ENCODE data around the gene MITD1. TPM values are rescaled to one million over a fixed set of nuclear protein-coding genes. Genes with fewer than 3 reads are reported as not detected.

Gene MITD1
- total RNA-seq, 1 experiment from 2014 or later: 19.6 TPM

- H3K79me2 ChIP-seq (ENCODE audit: low read length): peaks cover 25% of the 10 kb centered on the region
- BruUV-seq (replicated peaks): TSS peak; percentile 78
- peak within 1 kb of the TSS; percentile 92 for H2AFZ ChIP-seq (ENCODE audit: low read length)
- H3K4me3 ChIP-seq (ENCODE audit: low read length): peak within 1 kb of the TSS; percentile 92
- H3K27ac ChIP-seq (ENCODE audit: low read length): peak within 1 kb of the TSS; percentile 75
- CTCF ChIA-PET: interaction anchor here (1.4 kb wide), 1 partner anchor 13 kb away, joined by 9 read pairs; the partner anchor contains the start of gene C2orf15
- H3K9ac ChIP-seq (ENCODE audit: low read length): peak within 1 kb of the TSS; percentile 92
- POLR2A ChIA-PET (ENCODE audit: unreplicated experiment): interaction anchor here (1.0 kb wide), 1 partner anchor 14 kb away, joined by 3 read pairs; the partner anchor contains the start of gene C2orf15
- H3K4me1 ChIP-seq (ENCODE audit: insufficient read depth, low read length): peaks cover 30% of the 10 kb centered on the region
- 0 out of 2 replicates have a peak, but pooled peaks cover 2% of the 10 kb centered on the region for H3K36me3 ChIP-seq (ENCODE audit: low read depth, low read length)
- H3K9me3 ChIP-seq (ENCODE audit: low read length): no peaks in the 10 kb centered on the region
- no peaks in the 10 kb centered on the region for H3K27me3 ChIP-seq (ENCODE audit: low read length)
- no peaks in the 10 kb centered on the region for H3K9me2 ChIP-seq (replicated peaks; ENCODE audit: low read length)
- intact Hi-C loops (cut with micrococcal nuclease): loop anchor here (1.0 to 10.0 kb wide), 4 partner anchors 14 to 182 kb away; partner anchors contain the start of genes C2orf15, EIF5B, MITD1 and MRPL30
- TF ChIP-seq CTCF (conservative IDR thresholded peaks at IDR 0.05; ENCODE audit: low read depth, low read length) (peak; percentile 43; the same call in 1 of the 2 replicates), EZH2 (IDR thresholded peaks at IDR 0.05; ENCODE audit: low read length, unreplicated experiment) (no peak)
- H3F3A ChIP-seq (ENCODE audit: low read length, unreplicated experiment): no peaks in the 10 kb centered on the region
- peak; percentile 90 for ATAC-seq
- H4K20me1 ChIP-seq (ENCODE audit: low read length): no peaks in the 10 kb centered on the region
- DNase-seq: peak; percentile 89
- peak within 1 kb of the TSS; percentile 85 for H3K4me2 ChIP-seq (ENCODE audit: low read length)
Measured at GRCh38 chr2:99154643-99155536, 26.0 kb downstream of the MITD1 start, which contains the start of the genes LIPT1 and TSGA10. Gene LIPT1, plus strand, starts transcription at chr2:99154967. Its CDS starts 6,991 bp downstream, at chr2:99161958. Gene TSGA10, minus strand, starts transcription at chr2:99154942. Its CDS starts 45,503 bp downstream, at chr2:99109439.

GRCh38 chr2:99153921-99154604 lies 26.8 kb downstream of the MITD1 start:
- 0 out of 2 replicates have a peak, but pooled peaks have one; percentile 1 for ATAC-seq
- H3K4me1 ChIP-seq (ENCODE audit: insufficient read depth, low read length): peaks cover 21% of the 10 kb centered on the region
- peak overlapping the region; percentile 92 for H3K9ac ChIP-seq (ENCODE audit: low read length)
- H3K36me3 ChIP-seq (ENCODE audit: low read depth, low read length): 0 out of 2 replicates have a peak, but pooled peaks cover 2% of the 10 kb centered on the region
- TF ChIP-seq EZH2phosphoT487 (IDR thresholded peaks at IDR 0.05; ENCODE audit: borderline replicate concordance, low read length) (no peak), EZH2 (IDR thresholded peaks at IDR 0.05; ENCODE audit: low read length, unreplicated experiment) (no peak), CTCF (conservative IDR thresholded peaks at IDR 0.05; ENCODE audit: low read depth, low read length) (no peak)
- intact Hi-C loops (cut with micrococcal nuclease): loop anchor here (1.0 to 10.0 kb wide), 4 partner anchors 13 to 183 kb away; partner anchors contain the start of genes C2orf15, EIF5B, MITD1 and MRPL30
- peak overlapping the region; percentile 75 for H3K27ac ChIP-seq (ENCODE audit: low read length)
- H3K79me2 ChIP-seq (ENCODE audit: low read length): peaks cover 25% of the 10 kb centered on the region
- no peaks in the 10 kb centered on the region for H4K20me1 ChIP-seq (ENCODE audit: low read length)
- H3F3A ChIP-seq (ENCODE audit: low read length, unreplicated experiment): no peaks in the 10 kb centered on the region
- peak overlapping the region; percentile 92 for H3K4me3 ChIP-seq (ENCODE audit: low read length)
- H3K9me2 ChIP-seq (replicated peaks; ENCODE audit: low read length): no peaks in the 10 kb centered on the region
- H2AFZ ChIP-seq (ENCODE audit: low read length): peak overlapping the region; percentile 92
- CTCF ChIA-PET: interaction anchor here (1.4 kb wide), 1 partner anchor 13 kb away, joined by 9 read pairs; the partner anchor contains the start of gene C2orf15
- DNase-seq: peak; percentile 18
- POLR2A ChIA-PET (ENCODE audit: unreplicated experiment): interaction anchor here (1.0 kb wide), 1 partner anchor 13 kb away, joined by 3 read pairs; the partner anchor contains the start of gene C2orf15
- no peaks in the 10 kb centered on the region for H3K27me3 ChIP-seq (ENCODE audit: low read length)
- no peaks in the 10 kb centered on the region for H3K9me3 ChIP-seq (ENCODE audit: low read length)
- BruUV-seq (replicated peaks): TSS peak; percentile 66
- H3K4me2 ChIP-seq (ENCODE audit: low read length): peak overlapping the region; percentile 85

Data from PC-3 (cell line).